NCI-H2227 treated with DMSO at 0.1 percent for 48 hours (cell line): ENCODE results near the gene MYEOV.
A peak's percentile ranks its signal among the peaks of the same experiment; 100 is the strongest.

Source experiments
- DNase-seq: peaks from one replicate; lab custom pipeline; 2025; lab: John Stamatoyannopoulos, UW

The MYEOV gene

GRCh38 chr11:69286374-69287371, 7.3 kb upstream of the MYEOV start:
- no peak for DNase-seq

- no peak for DNase-seq
Observed at GRCh38 chr11:69287968-69288882, 5.7 kb upstream of the MYEOV start.

DNA sequence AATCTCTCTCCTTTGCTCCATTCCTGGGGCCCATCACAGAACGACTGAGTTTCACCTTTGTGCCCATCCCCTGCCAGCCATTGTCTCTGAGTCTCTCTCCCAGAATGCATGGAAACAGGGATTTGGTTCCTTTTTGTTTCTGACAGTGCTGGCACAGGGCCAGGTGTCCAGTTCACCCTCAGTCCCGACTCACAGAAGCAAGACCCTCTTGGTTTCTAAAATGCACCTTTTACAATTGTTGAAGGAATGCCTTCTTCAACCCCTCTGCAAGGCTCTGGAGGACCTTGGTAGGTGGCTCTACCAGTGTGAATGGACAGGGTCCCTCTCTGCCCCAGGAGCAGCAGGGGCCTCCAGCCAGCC, 5.1 kb upstream of the MYEOV start:
- DNase-seq, result no peak

- no peak for DNase-seq
Observed at GRCh38 chr11:69290806-69291205, 3.1 kb upstream of the MYEOV start.

DNA sequence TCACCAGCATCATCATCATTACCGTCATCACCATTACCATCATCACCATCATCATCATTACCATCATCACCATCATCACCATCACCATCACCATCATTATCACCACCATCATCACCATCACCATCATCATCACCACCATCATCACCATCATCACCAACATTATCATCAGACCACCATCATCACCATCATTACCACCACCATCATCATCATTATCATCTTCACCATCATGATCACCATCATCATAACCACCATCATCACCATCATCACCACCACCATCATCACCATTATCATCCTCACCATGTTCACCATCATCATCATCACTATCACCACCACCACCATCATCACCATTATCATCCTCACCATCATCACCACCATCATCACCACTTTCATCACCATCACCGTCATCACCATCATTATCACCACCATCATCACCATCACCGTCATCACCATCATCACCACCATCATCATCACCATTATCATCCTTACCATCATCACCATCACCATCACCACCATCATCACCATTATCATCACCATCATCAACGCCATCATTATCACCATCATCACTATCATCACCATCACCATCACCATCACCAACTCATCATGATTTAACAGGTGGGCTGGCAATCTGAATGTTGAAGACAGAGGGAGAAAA, 2.4 kb upstream of the MYEOV start:
- DNase-seq, result no peak

GRCh38 chr11:69292221-69292648, 1.7 kb upstream of the MYEOV start:
- DNase-seq, result no peak

DNA sequence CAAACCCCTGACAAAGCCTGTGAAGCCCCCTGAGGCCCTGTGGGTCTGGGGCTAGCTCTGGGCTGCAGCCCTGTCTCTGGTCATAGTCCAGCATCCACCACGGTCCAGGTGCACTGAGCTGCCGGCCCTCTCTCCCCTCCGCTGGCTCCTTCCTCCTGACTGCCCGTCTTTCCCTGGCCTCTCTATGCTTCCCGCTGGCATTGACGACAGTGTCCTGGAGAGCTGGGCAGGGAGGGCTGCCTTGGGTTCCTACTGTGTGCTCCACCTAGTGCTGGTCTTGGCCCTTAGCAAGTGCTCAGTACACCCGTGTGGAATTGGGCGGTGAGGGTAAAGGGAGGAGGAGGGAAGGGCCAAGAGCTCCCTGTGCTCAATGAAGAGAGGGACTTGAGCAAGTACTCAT, 868 bp upstream of the MYEOV start:
- DNase-seq, result no peak

GRCh38 chr11:69294571-69295078, 670 bp downstream of the MYEOV start:
- DNase-seq, result no peak

DNA sequence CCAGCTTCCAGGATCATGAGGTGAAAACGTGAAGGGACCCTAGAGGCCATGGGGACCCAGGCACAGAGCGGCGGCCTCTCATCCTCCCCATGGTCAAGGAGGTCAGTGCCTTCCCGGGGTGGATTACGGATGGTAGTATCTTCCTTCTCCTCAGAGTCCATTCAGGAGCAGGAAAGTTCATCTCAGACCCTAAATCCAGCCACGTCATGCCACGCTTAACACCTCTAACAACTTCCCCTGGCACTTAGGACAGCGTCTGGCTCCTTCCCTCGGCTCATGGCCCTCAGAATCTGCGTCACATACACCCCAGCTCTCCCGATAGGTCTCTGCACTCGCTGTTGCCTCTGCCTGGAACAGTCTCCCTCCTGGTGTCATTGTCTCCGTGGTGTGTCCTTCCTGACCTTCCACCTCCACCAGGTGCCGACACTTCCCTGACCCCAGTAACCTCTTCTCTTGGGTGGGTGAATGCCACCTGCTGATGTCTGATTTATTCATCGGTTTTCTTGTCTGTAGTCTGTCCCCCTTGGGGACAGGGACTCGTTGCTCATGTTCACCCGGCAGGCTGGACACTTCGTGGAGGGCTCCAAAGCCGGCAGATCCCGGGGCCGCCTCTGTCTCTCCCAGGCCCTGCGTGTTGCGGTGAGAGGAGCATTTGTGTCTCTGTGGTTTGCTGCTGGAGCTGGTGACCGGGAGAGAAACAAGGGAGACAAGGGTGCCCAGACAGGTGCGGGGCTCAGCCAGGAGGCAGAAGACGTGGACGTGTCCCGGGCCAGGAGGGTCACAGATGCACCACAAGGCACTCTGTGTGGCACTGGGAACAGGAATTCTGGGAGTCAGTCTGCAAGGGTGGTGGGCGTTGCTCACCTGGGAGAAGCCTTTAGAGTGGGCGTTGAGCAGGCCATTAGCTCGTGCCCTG, 1.4 kb downstream of the MYEOV start:
- no peak for DNase-seq

GRCh38 chr11:69295995-69296889, 2.3 kb downstream of the MYEOV start:
- DNase-seq, result no peak

DNA sequence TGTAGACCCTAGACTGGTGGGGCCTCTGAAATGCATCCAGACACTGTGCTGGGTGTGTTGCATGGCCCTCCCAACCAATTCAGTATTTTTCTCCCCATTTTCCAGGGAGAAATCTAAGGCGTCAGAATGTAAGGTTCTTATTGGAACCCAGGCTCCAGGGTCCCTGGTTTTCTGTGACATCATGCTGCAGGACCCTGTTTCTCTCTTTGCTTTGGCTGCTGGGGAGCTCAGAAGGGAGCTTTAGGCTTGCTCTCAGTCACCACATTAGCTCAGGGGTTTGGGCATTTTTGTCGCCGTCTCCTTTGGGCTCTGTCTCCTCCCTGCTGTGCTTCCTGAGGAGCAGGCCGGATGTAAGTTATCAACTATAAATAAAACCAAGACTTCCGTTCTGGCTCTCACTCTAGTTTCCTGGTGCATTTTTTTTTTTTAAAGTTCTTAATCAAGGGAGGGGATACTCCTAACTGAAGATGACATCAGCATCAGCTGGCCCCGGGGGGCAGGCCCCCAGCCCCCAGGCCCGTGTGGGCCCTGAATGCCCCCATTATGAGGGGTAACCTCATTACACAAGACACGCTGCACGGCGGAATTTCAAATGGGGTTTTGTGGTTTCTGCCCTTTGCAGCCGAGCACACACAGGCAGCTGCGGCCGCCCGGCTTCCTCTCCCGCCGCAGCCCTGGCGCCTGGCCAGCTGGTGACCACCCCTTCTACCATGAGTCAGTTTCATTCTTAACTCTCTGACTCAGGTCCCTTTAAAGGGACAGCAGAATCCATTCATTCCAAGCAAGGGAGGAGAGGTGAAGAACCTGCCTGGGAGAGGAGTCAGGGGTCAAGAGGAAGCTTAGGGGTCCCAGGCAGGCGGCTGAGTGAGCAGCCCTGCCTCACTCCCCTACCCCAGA, 3.2 kb downstream of the MYEOV start:
- peak; percentile 19 for DNase-seq

- no peak for DNase-seq
Observed at GRCh38 chr11:69297787-69298266, 3.9 kb downstream of the MYEOV start.

DNA sequence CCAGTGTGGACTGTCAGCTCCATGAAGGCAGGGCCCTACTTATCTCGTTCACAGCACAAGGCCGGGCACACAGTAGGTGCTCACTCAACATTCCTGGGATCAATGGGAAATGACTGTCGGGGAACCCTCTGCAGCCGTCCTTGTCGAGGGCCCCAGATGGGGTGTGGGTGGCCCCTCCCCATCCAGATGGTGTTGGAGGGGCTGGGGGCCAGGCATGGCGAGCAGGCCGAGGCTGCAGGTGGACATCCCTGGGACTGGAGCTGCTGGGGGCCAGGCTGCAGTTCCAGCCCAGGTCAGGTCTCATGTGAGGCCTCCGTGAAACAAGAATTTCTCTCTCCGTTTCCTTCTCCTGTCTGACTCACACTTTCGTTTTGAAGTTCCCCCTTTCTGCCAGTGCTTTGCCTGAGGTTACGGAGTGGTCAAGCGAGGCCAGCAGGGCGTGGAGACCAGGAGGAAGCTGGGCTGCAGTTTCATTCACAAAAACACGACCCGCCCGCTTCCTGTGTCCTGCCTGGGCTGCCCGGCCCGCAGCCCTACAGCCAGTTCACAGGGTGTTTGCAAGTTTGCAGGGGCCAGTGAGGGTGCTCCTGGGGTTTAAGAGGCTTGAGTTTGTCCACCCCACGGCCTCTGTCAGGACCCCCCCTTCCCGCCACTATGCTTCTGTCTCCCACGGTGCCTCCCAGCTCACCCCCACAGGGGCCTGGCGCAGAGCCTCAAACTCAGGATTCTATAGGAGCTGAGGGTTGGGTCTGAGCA, 4.5 kb downstream of the MYEOV start:
- DNase-seq, result no peak

- no peak for DNase-seq
Observed at GRCh38 chr11:69299023-69299461, 5.1 kb downstream of the MYEOV start.

DNA sequence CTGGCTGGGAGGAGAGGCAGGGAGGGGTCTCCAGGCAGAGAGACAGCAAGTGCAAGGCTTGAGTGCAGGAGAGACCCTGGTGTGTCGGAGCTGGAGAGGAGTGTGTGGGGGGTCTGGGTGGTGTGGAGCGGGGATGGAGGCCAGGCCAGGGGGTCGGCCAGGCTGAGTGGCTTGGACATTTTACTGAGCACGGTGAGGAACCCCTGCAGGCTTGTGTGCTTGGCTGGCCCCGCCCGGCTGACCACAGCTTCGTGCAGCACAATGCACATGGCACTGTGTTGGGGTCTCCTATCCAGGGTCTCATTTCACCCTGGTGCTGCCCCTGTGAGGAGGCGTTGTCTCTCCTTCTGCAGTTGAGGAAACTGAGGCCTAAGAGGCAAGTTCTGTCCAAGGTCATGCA, 5.6 kb downstream of the MYEOV start:
- no peak for DNase-seq

DNA sequence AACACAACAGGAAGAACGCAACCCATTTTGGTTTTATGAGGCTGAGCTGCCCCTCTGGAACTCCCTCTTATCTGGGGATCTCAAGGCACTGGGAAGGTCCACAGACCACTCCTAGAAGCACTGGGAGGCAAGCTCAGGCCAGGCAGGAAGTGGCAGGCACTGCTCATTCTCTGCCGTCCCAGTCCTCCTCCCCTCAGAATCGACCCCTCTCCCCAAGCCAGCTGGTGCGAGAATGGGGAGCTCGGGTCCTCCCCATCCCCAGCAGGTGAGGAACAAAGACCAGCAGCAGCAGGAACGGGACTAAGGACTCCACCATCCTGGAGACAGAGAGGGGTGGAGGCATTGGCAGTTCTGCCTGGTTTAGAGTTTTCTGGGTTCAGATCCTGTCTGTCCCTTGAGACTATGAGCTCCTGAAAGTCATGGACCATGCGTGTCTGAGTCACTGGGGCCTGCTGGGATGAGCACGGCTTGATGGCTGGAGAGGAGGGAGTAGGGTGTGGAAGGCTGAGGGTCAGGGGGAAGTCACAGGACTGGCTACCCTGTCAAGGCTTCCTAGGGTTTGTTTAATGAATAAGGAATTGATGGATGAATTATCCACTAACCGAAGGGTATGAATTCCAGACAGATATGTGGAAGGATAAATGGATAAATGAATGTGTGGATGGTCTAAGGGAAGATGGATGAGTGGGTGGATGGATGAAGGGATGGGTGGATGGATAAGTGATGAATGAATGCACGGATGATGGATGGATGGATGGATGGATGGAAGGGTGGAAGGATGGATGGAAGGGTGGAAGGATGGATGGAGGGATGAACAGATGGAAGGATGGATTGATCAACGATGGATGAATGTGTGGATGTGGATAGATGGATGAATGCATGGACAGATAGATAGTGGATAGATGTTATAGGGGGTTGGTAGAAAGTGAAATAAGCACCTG, 6.4 kb downstream of the MYEOV start:
- no peak for DNase-seq

DNA sequence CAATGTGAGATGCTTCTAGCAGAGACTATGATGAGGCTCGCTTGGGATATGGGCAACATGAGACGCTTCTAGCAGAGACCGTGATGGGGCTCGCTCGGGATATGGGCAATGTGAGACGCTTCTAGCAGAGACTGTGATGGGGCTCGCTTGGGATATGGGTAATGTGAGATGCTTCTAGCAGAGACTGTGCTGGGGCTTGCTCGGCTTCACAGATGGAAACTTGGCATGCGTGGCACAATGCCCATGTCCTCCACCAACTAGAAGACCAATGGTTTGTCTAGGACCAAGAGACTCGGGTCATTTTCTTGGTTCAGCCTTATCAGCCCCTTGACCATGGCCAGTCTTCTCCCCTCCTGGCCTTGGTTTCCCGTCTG, 7.1 kb downstream of the MYEOV start:
- no peak for DNase-seq
